NOMO-1 treated with DMSO at 0.1 percent for 48 hours (cell line): ENCODE data around the gene LDHB.
"Not testable (repeated sequence)": the region's sequence is repeated elsewhere in the genome, so short reads cannot be mapped to it uniquely, and the experiment has no call there.

Source experiments
- DNase-seq: peaks from one replicate; lab custom pipeline; 2025; ENCODE audit not compliant: unreplicated experiment; lab: John Stamatoyannopoulos, UW

Gene LDHB

DNA sequence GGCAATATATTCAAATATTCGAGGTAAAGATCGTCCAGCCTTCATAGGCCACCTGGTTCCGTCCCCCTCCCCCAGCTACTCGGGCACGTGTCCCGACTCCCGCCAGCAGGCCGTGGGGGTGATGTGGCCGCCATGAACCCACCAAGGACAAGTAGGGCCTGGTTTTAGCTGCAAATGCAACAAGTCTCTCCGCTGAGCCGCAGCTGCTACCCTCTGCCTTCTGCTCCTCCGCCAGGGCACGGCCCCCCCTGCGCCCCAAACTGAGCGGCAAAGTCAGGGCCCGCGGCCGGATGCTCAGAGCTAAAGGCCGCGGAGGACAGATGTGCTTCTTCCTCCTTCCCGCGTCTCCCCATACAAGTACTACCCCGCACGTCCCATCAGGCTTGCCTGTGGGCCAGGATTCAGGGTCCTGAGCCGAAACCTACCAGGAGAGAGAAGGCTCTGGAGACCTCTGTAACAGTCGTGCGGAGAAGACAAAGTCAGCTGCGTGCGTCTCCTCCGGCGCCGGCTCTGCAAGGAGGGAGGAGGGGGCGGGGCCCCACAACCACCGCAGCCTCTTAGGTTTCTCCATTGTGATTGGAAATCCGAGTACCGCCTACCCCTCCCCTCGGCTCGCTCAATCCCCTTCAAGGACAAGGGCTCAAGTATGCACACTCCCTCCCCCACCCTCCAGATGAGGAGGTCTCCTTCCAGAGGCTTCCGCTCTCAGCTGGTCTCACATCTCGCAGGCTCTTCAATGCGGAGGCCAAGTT, at the start of gene LDHB:
LDHB (minus strand) TSS at position 517 of the 752 bp plus-strand sequence. CDS start 3,171 bp downstream, outside the sequence.
- peak; percentile 95 for DNase-seq

DNA sequence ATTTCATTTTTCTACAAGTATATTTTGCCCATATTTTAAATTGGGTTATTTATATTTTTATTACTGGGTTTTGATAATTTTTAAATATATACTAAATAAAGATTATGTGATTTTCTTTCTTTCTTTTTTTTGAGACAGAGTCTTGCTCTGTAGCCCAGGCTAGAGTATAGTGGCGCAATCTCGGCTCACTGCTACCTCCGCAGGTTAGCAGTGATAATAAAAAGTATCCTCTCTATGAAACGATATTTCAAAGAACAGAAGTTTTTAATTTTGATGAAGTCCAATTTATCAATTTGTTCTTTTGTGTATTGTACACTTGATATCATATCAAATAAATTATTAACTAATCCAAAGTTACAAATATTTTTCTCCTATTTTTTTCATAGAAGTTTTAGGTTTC, 47.2 kb upstream of the LDHB start:
- no peak for DNase-seq

GRCh38 chr12:21699851-21700250, 42.2 kb upstream of the LDHB start:
- DNase-seq: no peak

DNA sequence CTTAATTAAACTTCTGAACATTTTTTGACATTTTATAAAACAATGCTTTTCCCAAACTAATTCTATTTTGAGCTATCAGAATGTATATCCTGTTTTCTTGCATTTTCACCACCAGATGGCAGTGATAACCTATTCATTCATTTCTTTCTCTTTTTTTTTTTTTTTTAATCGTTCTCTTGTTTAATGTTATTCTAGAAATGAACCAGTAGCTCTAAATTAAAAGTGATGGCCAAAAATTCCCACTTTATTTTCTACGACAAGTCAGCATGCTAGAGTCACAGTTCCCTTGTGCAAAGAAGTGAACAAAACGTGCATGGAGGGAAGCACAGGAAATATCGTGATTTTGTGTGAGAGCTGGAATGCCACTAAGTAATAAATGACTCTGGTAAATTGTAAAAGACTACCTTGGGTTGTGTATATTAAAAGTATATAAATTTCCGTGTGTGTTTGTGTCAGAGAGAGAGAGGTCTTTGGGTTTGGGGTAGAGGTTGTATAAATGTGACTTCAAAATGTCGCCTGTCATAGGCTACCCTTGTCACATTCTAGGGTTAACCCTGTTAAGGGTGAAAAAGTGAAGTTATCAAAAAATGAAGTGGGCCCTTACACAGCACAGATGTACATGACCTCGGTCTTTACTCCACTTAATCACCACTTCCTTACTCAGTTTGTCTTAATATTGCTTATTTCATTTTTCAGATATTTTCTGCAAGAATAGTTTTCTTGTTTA, 40.4 kb upstream of the LDHB start:
- DNase-seq: no peak

- DNase-seq: no peak
These were observed 39.0 kb upstream of the LDHB start for GRCh38 chr12:21696625-21697024.

GRCh38 chr12:21695986-21696385, 38.3 kb upstream of the LDHB start:
- DNase-seq: no peak

DNA sequence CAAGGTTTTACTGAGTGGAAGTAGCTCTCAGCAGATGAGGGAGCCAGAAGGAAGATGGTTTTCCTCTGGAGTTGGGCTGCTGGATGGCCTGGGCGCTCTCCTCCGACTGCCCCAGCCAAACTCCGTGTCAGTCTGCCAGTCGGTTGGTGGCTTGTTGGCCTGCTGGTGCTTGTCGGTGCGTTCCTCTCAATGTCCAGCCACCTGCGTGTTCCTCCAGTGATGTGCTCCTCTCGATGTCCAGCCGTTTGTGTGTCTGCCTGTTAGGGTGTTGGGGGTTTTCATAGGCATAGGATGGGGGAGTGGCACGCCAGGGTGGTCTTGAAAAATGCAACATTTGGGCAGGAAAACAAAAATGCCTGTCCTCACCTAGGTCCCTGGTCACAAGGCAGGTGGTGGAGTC, 37.0 kb upstream of the LDHB start:
- no peak for DNase-seq

DNA sequence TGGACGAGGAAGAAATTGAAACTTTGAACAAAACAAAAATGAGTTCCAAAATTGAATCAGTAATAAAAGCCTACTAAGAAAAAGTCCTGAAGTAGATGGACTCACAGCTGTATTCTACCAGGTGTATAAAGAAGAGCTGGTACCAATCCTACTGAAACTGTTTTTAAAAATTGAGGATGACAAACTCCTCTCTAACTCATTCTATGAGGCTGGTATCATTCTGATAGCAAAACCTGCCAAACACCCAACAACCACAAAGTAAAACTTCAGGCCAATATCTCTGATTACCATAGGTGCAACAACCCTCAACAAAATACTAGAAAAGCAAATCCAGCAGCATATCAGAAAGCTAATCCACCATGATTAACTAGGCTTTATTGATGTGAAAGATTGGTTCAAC, 33.9 kb upstream of the LDHB start:
- no peak for DNase-seq

DNA sequence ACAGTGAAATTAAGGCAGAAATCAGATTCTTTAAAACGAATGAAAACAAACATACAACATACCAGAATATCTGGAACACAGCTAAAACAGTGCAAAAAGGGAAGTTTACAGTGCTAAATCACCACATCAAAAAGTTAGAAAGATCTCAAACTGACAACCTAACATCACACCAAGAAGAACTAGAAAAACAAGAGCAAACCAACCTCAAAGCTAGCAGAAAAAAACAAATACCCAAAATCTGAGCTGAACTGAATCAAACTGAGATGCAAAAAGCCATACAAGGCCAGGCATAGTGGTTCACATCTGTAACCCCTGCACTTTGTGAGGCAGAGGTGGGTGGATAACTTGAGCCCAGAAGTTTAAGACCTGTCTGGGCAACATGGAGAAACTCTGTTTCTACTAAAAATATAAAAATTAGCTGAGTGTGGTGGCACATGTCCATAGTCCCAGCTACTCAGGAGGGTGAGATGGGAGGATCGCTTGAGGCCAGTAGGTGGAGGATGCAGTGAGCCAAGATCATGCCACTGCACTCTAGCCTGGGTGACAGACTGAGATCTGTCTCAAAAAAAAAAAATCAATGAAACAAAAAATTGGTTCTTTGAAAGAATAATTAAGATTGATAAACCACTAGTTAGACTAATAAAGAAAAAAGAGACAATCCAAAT, 33.2 kb upstream of the LDHB start:
- no peak for DNase-seq

DNA sequence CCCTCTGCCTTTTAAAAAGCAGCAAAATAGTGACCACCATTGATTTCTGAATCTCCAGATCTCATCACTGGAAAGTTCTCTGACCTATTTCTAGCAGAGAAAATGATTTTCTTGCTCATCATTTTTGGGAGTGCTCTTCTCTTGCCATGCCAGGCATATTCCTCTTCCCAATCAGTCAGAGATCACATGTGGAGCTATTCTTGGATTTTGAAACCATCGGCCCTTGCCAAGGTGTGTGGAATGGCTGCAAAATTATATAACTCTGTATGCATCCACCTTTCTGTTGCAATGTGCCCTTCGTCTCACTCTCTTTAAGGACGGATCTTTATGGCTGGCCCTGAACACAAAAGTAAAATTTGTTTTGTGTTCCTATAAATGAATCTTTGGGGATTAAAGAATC, 25.5 kb upstream of the LDHB start:
- no peak for DNase-seq

DNA sequence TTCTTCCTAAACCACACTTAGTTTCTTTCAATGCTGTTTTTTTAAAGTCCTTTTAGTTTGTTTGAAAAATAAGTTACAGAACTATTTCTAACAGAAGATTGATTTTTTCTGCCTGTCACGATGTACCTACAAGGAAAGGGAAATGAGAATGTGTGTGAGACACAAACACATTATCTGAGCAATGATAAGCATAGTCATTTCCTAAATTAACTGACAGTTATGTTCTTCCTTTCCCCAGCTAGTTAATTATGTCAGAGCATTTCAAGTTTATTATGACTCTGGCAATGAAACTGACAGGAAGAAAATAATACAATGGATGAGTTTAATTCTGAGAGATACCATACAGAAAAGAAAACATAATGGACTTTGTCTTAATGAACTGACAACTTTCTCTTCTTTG, 21.3 kb upstream of the LDHB start:
- peak; percentile 79 for DNase-seq

- DNase-seq: no peak
These were observed 20.1 kb upstream of the LDHB start for GRCh38 chr12:21677622-21678277.

DNA sequence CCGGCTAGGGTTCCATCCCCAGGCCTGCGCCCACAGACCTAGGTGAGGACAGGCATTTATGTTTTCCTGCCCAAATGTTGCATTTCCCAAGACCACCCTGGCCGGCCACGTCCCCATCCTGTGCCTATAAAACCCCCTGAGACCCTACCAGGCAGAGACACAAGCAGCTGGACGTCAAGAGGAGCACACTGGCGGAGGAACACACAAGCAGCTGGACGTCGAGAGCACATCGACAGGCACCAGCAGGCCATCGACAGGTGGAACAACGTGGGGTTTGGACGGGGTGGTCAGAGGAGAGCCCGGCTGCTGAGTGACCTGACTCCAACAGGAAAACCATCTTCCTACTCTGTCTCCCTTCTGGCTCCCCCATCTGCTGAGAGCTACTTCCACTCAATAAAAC, 19.6 kb upstream of the LDHB start:
- no peak for DNase-seq

DNA sequence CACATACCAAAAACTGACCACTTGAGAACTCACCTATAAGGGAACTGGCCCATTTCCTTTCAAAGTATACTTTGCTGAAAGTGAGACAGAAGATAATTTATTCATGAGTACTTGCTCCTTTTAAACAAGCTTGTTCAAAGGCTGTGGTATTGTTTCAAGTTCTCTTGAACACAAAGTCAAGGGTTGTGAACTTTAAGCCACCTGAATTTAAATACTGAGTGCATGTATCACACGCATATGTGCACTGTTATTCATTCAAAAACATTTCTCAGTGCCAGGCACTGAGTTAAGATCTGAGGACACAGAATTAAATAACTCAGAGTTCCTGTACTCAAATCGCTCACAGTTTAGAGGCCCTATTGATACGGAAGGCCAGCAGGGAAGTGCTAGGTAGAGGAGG, 19.1 kb upstream of the LDHB start:
- DNase-seq: no peak

DNA sequence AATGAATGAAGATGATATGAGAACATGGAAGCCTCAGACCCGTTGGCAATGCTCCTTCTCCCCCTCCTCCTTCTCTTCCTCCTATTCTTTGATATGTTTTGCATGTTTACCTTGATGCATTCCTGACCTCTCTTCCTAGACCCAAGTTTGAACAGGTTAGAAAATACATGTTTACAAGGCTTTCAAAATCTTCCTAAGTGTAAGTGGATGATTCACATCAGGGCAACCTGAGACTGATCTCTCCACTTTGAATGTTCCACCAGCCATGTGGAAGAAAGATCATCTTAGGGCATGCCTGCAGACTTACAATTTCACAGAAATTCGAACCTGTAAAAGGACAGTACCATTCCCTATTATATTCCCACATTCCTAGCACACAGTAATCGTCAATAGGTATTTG, 18.0 kb upstream of the LDHB start:
- DNase-seq: no peak

GRCh38 chr12:21675096-21675495, 17.5 kb upstream of the LDHB start:
- no peak for DNase-seq

- DNase-seq: not testable (repeated sequence)
These were observed 16.3 kb upstream of the LDHB start for GRCh38 chr12:21673830-21674552.

- DNase-seq: no peak
These were observed 14.5 kb upstream of the LDHB start for GRCh38 chr12:21672146-21672545.

DNA sequence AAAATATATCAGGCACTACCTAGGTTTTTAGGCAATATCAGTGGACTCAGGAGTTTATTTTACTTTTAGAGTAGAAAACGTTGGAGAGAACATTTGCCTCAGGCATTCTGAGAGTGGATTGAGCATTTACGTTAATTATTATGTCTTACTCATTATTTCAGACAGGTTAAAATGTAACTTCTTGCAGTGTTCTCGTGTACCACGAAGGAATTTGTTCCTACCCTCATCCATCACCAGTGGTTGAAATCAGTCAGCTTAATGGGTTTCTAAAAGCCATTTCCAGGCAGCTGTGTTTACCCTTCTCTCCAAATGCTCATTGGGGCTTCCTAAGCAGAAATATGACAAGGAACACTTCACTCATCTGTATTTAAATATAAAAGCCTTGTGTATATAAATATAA, 9.1 kb upstream of the LDHB start:
- no peak for DNase-seq

DNA sequence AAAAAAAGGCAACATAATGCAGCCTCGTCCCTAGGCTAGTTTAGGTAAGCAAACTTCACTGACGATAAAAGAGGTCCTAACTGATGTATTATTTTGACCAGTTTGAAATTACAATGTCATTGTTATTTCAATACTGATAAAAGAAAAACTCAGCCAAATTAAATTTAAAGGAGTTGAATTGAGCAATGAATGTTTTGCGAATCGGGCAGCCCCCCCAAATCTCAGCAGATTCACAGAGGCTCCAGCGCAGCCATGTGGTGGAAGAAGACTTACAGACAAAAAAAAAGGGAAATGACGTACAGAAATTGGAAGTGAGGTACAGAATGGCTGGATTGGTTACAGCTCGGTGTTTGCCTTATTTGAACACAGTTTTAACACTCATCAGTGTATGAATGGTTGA, 8.2 kb upstream of the LDHB start:
- no peak for DNase-seq
